PFSK-1 (cell line): ENCODE data around the gene NR3C1.

ENCODE experiments used
- FOXP2 ChIP-seq: optimal IDR thresholded peaks from 2 replicates; pipeline ENCODE3; 2011; ENCODE audit warnings: borderline replicate concordance, control low read depth, inconsistent platforms; ENCODE audit not compliant: insufficient read depth; ENCODE audit errors: extremely low read length, extremely low read depth
- POLR2AphosphoS5 ChIP-seq: IDR thresholded peaks from 2 replicates; pipeline ENCODE4 v1.6.1; 2012; ENCODE audit warnings: low read depth, mild to moderate bottlenecking, control low read depth, low read length, moderate library complexity
- REST ChIP-seq, 2 experiments: IDR thresholded peaks; 2 replicates each; pipeline versions ENCODE4 v1.6.1 to v1.8.0; 2011 to 2012; ENCODE audit warnings: low read depth in 2 of 2, low read length in 2 of 2, control low read depth in 1 of 2, inconsistent platforms in 1 of 2, mild to moderate bottlenecking in 1 of 2, moderate library complexity in 1 of 2; ENCODE audit not compliant: insufficient read depth in 1 of 2
- SIN3A ChIP-seq: IDR thresholded peaks from 2 replicates; pipeline ENCODE4 v1.6.1; 2012; ENCODE audit warnings: mild to moderate bottlenecking, low read length, moderate library complexity, borderline replicate concordance; ENCODE audit not compliant: insufficient read depth
- TAF1 ChIP-seq: IDR thresholded peaks from 2 replicates; pipeline ENCODE4 v1.6.1; 2012; ENCODE audit warnings: low read length, control low read depth, borderline replicate concordance; ENCODE audit not compliant: insufficient read depth

- no peak for TF ChIP-seq POLR2AphosphoS5
- peak; percentile 57 for TF ChIP-seq FOXP2
- no peak for TF ChIP-seq REST (IDR thresholded peaks at IDR 0.05; ENCODE audit: insufficient read depth in 1 of 2, low read depth in 2 of 2, low read length in 2 of 2)
- no peak for TF ChIP-seq TAF1
- TF ChIP-seq SIN3A = no peak
Observed at GRCh38 chr5:143403593-143404415, at the start of gene NR3C1.
